Measurements from ENCODE around the gene FBXL20. TPM values are rescaled to one million over a fixed set of nuclear protein-coding genes. Genes with fewer than 3 reads are reported as not detected.

Gene FBXL20
- polyA plus RNA-seq, 1 experiment, result 5.7 TPM

- peaks cover 50% of the 10 kb centered on the region for H3K27me3 ChIP-seq (ENCODE audit: control insufficient read depth, insufficient read depth, low read length)
- H3K27ac ChIP-seq (ENCODE audit: low read depth, low read length), result no peak overlapping the region
- TF ChIP-seq CTCF (IDR thresholded peaks at IDR 0.05; ENCODE audit: low read depth, low read length), result no peak
- H3K4me3 ChIP-seq (ENCODE audit: low read depth, low read length), result no peak overlapping the region
- ChIA-PET CTCF (no interaction called here), POLR2A (no interaction called here)
- DNase-seq (ENCODE audit: low read depth, low spot score), result no peak
- H3K9me3 ChIP-seq (ENCODE audit: control insufficient read depth, insufficient read depth, low read length), result no peaks in the 10 kb centered on the region; the same call in 1 of the 2 replicates
Observed at GRCh38 chr17:39223907-39224777, 177.3 kb downstream of the FBXL20 start.

GRCh38 chr17:39222866-39223834 is 178.3 kb downstream of the FBXL20 start:
- Histone ChIP-seq H3K9me3 (ENCODE audit: control insufficient read depth, insufficient read depth, low read length) (no peaks in the 10 kb centered on the region; the same call in 1 of the 2 replicates), H3K27me3 (ENCODE audit: control insufficient read depth, insufficient read depth, low read length) (peaks cover 56% of the 10 kb centered on the region), H3K4me3 (ENCODE audit: low read depth, low read length) (no peak overlapping the region), H3K27ac (ENCODE audit: low read depth, low read length) (no peak overlapping the region)
- POLR2A ChIA-PET, result interaction anchor here (0.6 to 1.1 kb wide), 3 partner anchors 23 to 507 kb away, joined by 4 read pairs; partner anchors contain the start of gene RPL19
- CTCF ChIA-PET, result no interaction called here
- DNase-seq (ENCODE audit: low read depth, low spot score), result no peak
- no peak for TF ChIP-seq CTCF (IDR thresholded peaks at IDR 0.05; ENCODE audit: low read depth, low read length)

GRCh38 chr17:39222151-39222550 is 179.3 kb downstream of the FBXL20 start:
- TF ChIP-seq CTCF (IDR thresholded peaks at IDR 0.05; ENCODE audit: low read depth, low read length), result no peak
- ChIA-PET CTCF (no interaction called here), POLR2A (no interaction called here)
- Histone ChIP-seq H3K4me3 (ENCODE audit: low read depth, low read length) (no peak overlapping the region), H3K27ac (ENCODE audit: low read depth, low read length) (no peak overlapping the region), H3K27me3 (ENCODE audit: control insufficient read depth, insufficient read depth, low read length) (peaks cover 60% of the 10 kb centered on the region), H3K9me3 (ENCODE audit: control insufficient read depth, insufficient read depth, low read length) (no peaks in the 10 kb centered on the region; the same call in 1 of the 2 replicates)
- no peak for DNase-seq (ENCODE audit: low read depth, low spot score)

- Histone ChIP-seq H3K4me3 (ENCODE audit: low read depth, low read length) (no peak overlapping the region), H3K9me3 (ENCODE audit: control insufficient read depth, insufficient read depth, low read length) (no peaks in the 10 kb centered on the region; the same call in 1 of the 2 replicates), H3K27ac (ENCODE audit: low read depth, low read length) (no peak overlapping the region), H3K27me3 (ENCODE audit: control insufficient read depth, insufficient read depth, low read length) (peaks cover 65% of the 10 kb centered on the region)
- POLR2A ChIA-PET, result no interaction called here
- CTCF ChIA-PET, result no interaction called here
- no peak for TF ChIP-seq CTCF (IDR thresholded peaks at IDR 0.05; ENCODE audit: low read depth, low read length)
- no peak for DNase-seq (ENCODE audit: low read depth, low spot score)
Observed at GRCh38 chr17:39221572-39221971, 179.9 kb downstream of the FBXL20 start.

All from AG04450 (cell line).